ENCODE results near the gene DLG5.
"Not testable (repeated sequence)": the region's sequence is repeated elsewhere in the genome, so short reads cannot be mapped to it uniquely, and the experiment has no call there.

Gene DLG5

DNA sequence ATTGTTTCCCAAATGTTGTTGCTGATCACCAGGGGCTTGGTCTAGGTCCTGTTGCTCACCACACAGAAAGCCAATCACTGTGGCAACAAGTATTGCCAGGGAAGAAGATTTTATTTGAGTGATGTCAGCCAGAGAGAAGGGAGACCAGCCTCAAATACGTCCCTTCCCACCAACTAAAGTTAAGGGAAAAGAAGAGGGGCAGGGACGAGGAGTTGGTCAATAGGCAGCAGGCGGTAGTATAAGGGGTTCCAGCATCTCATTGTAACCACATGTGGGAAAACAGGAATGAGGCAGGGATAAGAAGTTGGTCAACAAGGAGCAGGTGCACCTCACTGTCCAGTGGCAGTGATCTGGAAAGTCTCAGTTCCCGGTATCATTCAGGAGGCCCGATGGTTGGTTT is 150.1 kb downstream of the DLG5 start:
- Histone ChIP-seq H3K4me1 (no peaks in the 10 kb centered on the region), H3K9me3 (no peaks in the 10 kb centered on the region), H3K36me3 (no peaks in the 10 kb centered on the region), H3K27me3 (no peaks in the 10 kb centered on the region), H3K4me3 (ENCODE audit: low read depth, low read length) (no peak overlapping the region)
- TF ChIP-seq, protein P1, sequence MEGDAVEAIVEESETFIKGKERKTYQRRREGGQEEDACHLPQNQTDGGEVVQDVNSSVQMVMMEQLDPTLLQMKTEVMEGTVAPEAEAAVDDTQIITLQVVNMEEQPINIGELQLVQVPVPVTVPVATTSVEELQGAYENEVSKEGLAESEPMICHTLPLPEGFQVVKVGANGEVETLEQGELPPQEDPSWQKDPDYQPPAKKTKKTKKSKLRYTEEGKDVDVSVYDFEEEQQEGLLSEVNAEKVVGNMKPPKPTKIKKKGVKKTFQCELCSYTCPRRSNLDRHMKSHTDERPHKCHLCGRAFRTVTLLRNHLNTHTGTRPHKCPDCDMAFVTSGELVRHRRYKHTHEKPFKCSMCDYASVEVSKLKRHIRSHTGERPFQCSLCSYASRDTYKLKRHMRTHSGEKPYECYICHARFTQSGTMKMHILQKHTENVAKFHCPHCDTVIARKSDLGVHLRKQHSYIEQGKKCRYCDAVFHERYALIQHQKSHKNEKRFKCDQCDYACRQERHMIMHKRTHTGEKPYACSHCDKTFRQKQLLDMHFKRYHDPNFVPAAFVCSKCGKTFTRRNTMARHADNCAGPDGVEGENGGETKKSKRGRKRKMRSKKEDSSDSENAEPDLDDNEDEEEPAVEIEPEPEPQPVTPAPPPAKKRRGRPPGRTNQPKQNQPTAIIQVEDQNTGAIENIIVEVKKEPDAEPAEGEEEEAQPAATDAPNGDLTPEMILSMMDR (IDR thresholded peaks at IDR 0.05; ENCODE audit: low read depth, low read length): no peak
- DNase-seq: no peak

- TF ChIP-seq, protein P1 (IDR thresholded peaks at IDR 0.05; ENCODE audit: low read depth, low read length): no peak
- Histone ChIP-seq H3K4me1 (no peaks in the 10 kb centered on the region), H3K36me3 (no peaks in the 10 kb centered on the region), H3K27me3 (no peaks in the 10 kb centered on the region), H3K9me3 (no peaks in the 10 kb centered on the region), H3K4me3 (ENCODE audit: low read depth, low read length) (no peak overlapping the region)
- no peak for DNase-seq
Observed at GRCh38 chr10:77774940-77775391, 151.6 kb downstream of the DLG5 start.

- TF ChIP-seq, protein P1 (IDR thresholded peaks at IDR 0.05; ENCODE audit: low read depth, low read length): no peak
- no peaks in the 10 kb centered on the region for H3K9me3 ChIP-seq
- no peaks in the 10 kb centered on the region for H3K27me3 ChIP-seq
- no peak for DNase-seq
- H3K36me3 ChIP-seq: no peaks in the 10 kb centered on the region
- no peaks in the 10 kb centered on the region for H3K4me1 ChIP-seq
- H3K4me3 ChIP-seq (ENCODE audit: low read depth, low read length): no peak overlapping the region
Observed at GRCh38 chr10:77773631-77774426, 152.7 kb downstream of the DLG5 start.

GRCh38 chr10:77772852-77773600 is 153.5 kb downstream of the DLG5 start:
- H3K27me3 ChIP-seq; H3K4me3 ChIP-seq (ENCODE audit: low read depth, low read length); DNase-seq; H3K4me1 ChIP-seq; H3K36me3 ChIP-seq; H3K9me3 ChIP-seq: not testable (repeated sequence)

DNA sequence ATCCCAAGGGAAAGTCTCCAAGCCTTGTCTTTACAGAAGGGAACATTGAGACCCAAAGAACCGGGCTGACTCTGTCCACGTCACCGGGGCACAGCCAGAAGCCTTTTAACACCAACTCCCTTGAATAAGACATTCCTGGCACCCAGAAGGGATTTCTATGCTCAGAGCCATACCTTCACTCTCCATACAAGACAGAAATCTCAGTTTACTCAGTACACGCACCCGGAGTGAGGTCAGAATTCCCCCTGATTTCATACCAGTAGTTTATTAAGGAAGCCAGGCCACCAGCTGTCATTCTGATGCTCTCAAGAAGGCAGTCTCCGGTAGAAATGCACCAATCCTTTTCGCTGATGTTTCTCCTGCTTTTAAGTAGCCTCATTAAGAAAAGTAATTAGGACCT is 154.7 kb downstream of the DLG5 start:
- Histone ChIP-seq H3K4me3 (ENCODE audit: low read depth, low read length) (no peak overlapping the region), H3K9me3 (no peaks in the 10 kb centered on the region), H3K27me3 (no peaks in the 10 kb centered on the region), H3K36me3 (no peaks in the 10 kb centered on the region), H3K4me1 (no peaks in the 10 kb centered on the region)
- TF ChIP-seq, protein P1 (IDR thresholded peaks at IDR 0.05; ENCODE audit: low read depth, low read length): no peak
- DNase-seq: no peak

DNA sequence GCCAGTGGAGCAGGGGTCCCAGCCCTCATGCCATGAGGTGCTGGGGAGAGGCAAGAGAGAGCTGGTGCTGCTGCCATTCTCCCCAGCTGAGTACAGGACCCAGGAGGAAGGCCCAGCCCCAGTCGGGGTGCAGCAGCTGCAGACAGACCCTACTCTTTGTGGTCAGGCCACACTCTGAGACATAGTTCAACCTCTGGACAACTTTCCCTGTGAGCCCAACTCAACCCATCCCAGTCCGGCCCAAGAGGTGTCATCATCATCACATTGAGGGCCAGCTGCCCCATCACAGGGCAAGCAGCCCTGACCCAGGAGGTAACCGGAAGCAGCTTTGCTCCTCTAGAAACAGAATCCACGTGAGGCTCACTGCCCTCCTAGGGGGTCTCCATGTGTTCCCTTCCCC is 155.1 kb downstream of the DLG5 start:
- H3K4me1 ChIP-seq: no peaks in the 10 kb centered on the region
- TF ChIP-seq, protein P1 (IDR thresholded peaks at IDR 0.05; ENCODE audit: low read depth, low read length): no peak
- no peaks in the 10 kb centered on the region for H3K9me3 ChIP-seq
- DNase-seq: no peak
- no peaks in the 10 kb centered on the region for H3K36me3 ChIP-seq
- H3K4me3 ChIP-seq (ENCODE audit: low read depth, low read length): no peak overlapping the region
- no peaks in the 10 kb centered on the region for H3K27me3 ChIP-seq
